NCI-H524 (cell line): ENCODE results near the gene STX12.
"Not testable (repeated sequence)": the region's sequence is repeated elsewhere in the genome, so short reads cannot be mapped to it uniquely, and the experiment has no call there.

Source experiments
- DNase-seq, 2 experiments: peaks; one replicate each; lab custom pipeline; 2025; lab: John Stamatoyannopoulos, UW

STX12 gene

GRCh38 chr1:27830621-27831440 is 57.8 kb downstream of the STX12 start, which contains the start of gene PPP1R8:
Gene PPP1R8, plus strand, starts transcription at chr1:27830782. Its CDS starts 54 bp downstream, at chr1:27830836.
- peak; percentile 90 to 94 for DNase-seq

DNA sequence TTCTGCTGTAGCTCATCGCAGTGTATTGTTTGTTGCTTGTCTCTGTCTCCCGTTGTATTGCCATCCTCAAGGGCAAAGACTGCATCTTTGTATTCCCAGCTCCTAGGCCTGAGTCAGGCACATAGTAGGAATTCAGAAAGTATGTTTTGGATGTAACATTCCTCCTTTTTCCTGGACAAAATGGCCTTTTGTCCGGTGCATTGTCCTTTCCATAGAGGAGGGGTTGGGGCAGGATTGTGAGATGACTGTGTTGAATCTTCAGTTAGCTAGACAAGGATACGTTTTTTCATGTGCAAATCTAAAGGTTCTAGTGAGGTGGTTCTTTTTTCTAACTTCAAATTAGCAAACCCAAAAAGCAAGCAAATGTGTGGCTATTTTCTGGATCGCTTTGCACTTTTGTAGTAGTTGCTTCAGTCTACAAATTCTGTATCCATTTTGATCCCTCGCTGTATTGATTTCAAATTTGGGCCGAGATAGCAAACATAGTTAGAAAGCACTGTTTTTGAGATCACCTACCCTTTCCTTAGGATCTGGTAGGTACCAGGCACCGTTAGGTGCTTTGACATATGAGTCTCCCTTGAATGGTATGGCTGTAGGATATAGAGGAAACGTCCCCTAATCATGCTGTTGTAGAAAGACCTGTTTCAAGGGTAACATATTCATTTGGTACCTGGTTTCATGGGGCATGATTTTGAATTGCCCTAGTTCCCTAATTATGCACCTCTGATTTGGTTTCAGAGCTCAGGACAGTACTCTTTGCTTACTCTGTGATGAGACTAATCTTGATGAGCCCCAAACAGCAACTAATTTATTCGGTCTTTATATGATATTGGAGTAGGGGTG is 58.8 kb downstream of the STX12 start:
- DNase-seq = no peak

GRCh38 chr1:27832762-27833161 is 59.7 kb downstream of the STX12 start:
- DNase-seq = no peak

DNA sequence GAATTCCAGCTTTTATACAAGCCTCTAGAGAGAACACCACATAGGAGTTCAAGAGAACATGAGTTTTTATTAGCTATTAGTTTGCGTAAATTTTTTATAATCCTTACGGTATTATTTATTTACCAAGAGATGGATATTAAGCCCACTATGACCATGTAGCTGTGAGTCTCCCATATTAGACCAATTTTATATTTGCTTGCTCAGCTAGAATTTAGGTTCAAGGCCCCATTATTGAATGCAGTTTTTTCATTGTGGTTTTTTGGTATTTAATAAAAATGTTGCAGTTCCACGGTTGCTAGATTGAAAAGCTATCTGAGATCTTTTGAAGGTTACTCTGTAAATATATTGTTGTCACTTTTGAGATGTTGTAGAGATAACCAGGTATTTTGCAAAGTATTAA is 60.5 kb downstream of the STX12 start:
- DNase-seq = no peak

DNA sequence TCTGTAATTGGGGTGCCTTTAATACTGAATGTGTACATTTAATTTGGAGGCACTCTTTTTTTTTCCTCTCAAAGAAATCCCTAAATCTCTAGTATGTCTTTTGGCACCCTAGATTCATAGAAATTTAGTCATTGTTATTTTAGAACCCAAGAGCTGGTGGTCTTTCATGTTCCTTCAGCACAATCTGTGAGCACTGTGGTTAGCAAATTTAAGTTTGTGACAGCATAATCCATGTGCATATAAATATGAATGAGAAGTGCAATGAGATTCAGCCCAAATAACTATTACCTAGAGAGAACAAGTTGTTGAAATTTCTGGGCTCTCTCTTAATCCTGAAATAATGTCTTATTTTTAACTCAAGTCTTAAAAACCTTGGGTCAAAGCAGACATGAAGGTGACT is 62.0 kb downstream of the STX12 start:
- no peak for DNase-seq

GRCh38 chr1:27835501-27835900 is 62.5 kb downstream of the STX12 start:
- peak in 1 of 2 experiments; percentile 63 for DNase-seq

DNA sequence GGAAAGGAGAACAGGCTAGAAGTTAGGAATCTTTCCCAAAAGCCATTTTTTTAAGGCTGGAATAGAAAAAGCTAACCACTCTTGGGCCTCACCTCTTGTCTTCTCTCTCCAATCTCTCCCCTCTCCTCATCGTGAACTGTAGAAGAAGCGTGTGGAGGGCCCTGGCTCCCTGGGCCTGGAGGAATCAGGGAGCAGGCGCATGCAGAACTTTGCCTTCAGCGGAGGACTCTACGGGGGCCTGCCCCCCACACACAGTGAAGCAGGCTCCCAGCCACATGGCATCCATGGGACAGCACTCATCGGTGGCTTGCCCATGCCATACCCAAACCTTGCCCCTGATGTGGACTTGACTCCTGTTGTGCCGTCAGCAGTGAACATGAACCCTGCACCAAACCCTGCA is 76.9 kb downstream of the STX12 start:
- no peak for DNase-seq

DNA sequence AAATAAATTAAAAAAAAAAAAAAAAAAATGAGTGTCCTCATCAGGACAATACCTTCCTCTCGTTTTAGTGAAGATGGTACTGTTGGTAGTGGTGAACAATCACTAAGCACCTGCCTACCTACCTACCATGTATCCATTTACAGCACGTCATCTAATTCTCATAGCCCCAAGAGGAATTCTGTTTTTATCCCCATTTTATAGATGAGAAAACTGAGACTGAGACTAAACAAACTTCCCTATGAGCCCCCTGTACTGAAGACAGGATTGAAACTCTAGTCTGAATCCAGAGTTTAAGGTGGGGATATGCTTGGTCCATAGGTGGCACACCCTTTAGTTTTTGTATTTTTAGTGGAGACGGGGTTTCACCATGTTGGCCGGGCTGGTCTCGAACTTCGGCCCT is 82.1 kb downstream of the STX12 start:
- DNase-seq = no peak

DNA sequence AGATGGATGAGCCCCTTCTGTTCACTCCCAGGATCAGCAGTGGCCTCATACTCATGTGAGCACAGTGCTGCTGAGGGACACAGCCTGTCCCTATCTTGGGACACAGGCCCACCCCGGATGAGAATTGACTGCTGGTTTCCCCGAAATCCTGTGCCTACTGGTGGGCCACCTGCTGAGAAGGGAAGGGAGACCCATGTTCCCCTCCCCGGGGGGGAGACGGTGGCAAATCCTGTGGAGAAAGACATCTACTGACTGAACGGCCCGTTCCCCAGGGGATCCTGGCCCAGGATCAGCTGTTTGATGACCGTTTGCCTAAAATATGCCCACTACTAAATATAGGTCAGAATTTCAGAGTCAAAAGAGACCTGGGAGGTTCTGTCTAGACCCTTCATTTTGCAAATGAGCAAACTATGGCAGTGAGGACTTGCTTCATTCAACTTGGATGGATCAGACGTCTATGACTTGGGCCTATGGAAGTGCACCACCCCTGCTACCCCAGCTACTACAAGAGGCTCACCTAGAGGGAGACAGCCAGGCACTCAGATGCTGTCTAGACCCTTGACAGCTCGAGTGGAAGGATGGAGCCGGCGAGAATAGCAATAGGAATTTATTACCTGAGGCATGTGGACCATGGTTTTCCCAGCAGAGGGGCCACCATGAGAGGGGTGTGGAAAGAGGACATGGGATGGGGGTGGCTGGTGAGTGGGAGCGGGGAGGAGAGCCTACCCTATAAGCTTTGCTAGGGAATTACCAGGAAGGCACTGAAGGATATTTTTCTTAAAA is 83.7 kb downstream of the STX12 start:
- DNase-seq = no peak

GRCh38 chr1:27857552-27857951 is 84.5 kb downstream of the STX12 start:
- DNase-seq = not testable (repeated sequence)

DNA sequence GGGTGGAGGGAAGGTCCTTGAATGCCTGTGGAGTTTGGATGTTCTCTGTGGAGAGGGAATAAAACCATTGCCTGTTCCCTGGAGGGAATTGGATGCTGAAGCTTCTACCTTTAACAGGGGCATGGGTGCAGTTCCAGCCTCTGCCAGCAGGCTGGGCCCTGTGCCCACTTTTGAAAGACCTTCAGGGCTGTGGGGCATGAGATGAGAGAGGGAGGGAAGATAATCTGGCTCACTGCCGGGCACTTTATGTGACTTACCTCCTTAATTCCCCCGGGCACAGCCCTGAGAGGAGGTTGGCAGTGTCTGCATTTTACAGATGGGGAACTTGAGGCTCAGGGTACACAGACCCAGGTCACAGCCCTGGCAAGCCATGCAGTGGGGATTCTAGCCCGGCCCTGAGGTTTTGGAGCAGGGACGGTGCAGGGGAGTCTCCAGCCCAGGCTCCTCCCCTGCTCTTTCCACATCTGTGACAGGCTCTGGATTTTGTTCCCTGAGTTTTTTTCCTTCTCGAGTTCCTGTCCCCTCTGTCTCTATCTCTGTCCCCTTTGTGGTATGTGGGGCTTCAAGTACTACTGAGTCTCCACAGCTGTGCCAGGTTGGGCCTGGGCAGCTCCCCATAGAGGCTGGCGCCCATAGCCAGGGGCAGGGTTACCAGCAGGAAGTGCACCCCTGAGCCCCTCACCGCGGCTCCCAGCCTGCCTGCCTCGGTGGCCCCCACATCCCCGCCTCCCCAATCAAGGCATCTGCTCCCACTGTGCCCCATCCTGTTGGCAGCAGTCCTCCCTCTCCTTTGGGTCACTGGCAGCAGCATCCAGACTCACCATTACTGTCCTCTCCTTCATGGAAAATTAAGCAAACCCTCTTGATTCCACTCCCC is 85.3 kb downstream of the STX12 start:
- peak; percentile 85 to 92 for DNase-seq

DNA sequence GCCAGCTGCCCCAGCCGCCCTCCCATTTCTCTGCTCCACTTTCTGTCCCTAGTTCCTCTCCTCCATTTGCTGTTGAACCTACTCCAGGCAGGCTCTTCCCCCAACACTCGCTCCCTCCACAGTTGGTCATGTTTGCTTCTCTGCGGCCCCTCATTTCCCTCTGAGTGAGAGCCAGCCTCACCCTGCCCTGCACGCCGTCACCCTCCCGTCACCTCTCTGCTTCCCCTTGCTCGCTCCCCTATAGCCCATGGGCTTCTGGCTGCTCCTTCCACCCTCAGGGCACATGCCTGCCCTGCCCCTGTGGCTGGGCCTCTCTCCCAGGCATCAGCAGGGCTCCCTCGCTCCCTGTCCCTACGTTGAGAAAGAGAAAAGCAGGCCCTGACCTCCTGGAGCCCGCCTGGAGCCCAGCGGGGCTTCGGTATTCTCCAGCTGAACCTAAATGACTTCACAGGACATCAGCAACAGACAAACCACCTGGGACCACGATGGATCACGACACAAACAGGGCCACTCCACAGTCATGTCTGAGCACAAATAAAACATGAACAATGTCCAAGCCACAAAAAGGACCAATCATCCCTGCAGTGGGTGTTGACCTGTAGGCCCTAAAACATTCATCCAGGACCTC is 86.0 kb downstream of the STX12 start:
- no peak for DNase-seq

- no peak for DNase-seq
These were observed 88.4 kb downstream of the STX12 start for GRCh38 chr1:27861436-27861835.

- DNase-seq = no peak
These were observed 89.0 kb downstream of the STX12 start for GRCh38 chr1:27862004-27862403.

DNA sequence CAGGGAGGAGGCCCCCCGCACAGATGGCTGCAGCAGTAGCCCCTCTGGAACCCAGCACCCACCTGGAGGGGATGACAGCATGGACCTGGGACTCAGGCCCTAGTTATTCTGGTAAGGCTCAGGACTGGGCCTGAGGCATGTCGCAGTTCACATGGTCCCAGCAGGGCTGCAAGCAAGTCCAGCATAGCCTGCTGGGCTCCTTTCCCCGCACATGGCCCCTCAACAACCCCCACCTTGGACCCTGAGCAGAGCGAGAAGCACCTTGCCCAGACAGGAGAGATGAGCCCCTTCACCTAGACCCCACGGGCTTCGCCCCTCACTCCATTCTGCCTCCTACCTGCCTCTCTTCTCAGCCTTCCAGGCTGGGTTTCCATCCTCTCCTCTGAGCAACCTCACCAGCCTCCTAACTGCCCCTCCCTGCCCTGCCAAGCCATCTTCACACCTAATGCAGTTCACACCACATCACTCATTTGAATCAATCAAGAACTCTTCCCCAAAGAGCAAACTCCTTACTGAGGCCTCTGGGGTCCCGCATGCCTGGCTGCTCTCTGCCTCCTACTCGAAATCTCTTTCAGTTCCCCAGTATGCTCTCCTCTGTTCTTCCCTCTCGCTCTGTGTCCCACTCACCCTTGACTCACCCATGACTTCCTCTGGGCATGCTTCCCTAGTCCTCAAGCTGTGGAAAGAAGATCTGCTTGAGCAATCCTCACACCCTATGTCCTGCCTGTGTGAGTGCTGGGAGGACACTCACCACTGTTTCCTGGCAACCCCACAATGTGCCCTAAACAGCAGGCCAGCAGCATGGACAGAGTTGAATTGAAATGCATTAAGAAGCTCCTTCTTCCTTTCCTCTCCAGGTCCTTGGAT is 89.9 kb downstream of the STX12 start:
- no peak for DNase-seq

DNA sequence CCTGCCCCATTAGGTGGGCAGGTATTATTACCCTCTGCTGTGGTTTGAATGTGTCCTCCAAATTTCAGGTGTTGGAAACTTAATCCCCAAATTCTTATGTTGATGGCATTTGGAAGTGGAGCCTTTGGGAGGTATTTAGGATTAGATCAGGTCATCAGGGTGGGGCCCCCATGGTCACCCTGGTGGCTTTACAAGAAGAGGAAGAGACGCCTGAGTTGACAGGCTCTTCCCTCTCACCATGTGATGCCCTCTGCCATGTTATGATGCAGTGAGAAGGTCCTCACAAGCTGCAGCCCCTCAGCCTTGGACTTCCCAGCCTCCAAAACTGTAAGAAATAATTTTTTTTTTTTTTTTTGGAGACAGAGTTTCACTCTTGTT is 90.5 kb downstream of the STX12 start:
- no peak for DNase-seq

DNA sequence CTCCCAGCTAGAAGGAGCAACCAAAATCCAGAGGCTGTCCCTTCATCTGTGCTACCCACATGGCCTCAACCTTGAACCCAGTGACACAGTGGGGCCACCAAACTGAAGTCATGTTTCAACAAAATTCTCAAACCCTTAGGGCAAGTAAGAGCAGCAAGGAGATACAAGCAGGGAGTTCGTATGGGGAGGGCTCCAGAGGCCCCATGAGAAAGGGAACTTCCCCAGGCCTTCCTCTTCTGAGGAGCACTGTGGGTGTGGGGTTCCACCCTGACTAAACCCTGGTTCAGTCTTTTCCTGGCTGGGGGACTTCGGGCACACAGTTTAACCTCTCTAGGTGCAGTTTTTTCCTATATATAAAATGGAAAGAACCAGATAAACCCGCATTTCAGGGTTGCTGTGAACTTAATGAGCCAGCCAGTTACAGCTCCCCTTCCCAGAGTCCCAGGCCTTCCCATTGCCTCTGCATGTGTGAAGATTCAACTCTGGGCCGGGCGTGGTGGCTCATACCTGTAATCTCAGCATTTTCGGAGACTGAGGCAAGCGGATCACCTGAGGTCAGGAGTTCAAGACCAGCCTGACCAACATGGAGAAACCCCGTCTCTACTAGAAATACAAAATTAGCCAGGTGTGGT is 91.4 kb downstream of the STX12 start:
- DNase-seq = no peak

GRCh38 chr1:27865821-27866220 is 92.8 kb downstream of the STX12 start:
- DNase-seq = no peak

DNA sequence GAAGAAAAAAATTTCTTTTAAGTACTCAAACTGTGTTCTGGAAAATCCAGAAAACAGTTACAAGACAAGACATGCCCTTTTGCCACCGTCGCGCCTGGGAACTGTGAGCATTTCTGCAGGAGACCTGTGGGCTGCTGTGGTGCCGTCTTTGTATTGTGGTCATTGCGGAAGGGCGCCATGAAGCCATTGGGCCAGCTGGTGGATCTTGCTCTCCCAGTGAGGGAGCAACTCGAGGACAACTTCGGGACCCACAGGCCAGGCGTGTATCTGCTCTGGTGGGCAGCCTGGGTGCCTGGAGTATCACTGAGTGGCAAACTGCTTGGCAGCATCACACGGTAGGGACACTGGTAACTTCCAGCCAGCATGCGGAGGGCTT is 95.5 kb downstream of the STX12 start:
- no peak for DNase-seq
